Fibroblast of villous mesenchyme (primary cell): ENCODE data around the gene KCNIP1. TPM values are rescaled to one million over a fixed set of nuclear protein-coding genes. Genes with fewer than 3 reads are reported as not detected.

Experiments
- DNase-seq: peaks from one replicate; pipeline ENCODE4 v3.0.0-alpha.2; 2010; ENCODE audit warnings: low read depth
- H3K4me3 ChIP-seq: 2 replicates; pipeline ENCODE4 v1.5.1; 2011; ENCODE audit warnings: low read depth, mild to moderate bottlenecking, low read length
- total RNA-seq: library from RNA; depleted of rRNA; stranded (reverse); fragments of >200 nt; gene quantifications from 2 replicates; pipeline ENCODE4 v1.2.3, GENCODE V29; 2012
- TF ChIP-seq, protein P1 (sequence below): IDR thresholded peaks from 2 replicates; pipeline ENCODE4 v1.5.1; 2012; ENCODE audit warnings: low read depth, mild to moderate bottlenecking, low read length; ENCODE audit not compliant: insufficient read depth

The KCNIP1 gene
- total RNA-seq, 1 donor: not detected

GRCh38 chr5:170678811-170679210 lies 175.0 kb downstream of the KCNIP1 start:
- TF ChIP-seq, protein P1, sequence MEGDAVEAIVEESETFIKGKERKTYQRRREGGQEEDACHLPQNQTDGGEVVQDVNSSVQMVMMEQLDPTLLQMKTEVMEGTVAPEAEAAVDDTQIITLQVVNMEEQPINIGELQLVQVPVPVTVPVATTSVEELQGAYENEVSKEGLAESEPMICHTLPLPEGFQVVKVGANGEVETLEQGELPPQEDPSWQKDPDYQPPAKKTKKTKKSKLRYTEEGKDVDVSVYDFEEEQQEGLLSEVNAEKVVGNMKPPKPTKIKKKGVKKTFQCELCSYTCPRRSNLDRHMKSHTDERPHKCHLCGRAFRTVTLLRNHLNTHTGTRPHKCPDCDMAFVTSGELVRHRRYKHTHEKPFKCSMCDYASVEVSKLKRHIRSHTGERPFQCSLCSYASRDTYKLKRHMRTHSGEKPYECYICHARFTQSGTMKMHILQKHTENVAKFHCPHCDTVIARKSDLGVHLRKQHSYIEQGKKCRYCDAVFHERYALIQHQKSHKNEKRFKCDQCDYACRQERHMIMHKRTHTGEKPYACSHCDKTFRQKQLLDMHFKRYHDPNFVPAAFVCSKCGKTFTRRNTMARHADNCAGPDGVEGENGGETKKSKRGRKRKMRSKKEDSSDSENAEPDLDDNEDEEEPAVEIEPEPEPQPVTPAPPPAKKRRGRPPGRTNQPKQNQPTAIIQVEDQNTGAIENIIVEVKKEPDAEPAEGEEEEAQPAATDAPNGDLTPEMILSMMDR: no peak
- no peak for DNase-seq
- no peak overlapping the region for H3K4me3 ChIP-seq

GRCh38 chr5:170681013-170681433 lies 177.2 kb downstream of the KCNIP1 start:
- no peak overlapping the region for H3K4me3 ChIP-seq
- DNase-seq: peak; percentile 36
- TF ChIP-seq, protein P1: no peak

DNA sequence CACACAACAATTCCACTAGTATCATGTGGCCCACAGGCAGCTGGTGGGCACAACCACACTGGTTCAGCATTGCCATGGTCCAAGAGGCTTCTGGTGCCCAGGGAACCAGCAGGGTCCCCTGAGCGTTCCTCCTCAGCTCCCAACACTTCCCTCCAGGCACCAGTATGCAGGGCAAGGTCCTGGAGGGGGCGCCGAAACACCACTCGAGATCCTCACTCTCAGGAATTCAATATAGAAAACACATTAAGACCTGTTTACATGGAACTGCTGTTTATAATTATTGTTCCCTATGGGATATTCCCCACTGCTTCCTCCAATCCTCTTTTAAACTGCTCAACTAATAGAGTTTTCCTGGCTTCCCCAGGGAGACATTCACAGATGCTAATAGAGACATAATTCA lies 187.8 kb downstream of the KCNIP1 start:
- TF ChIP-seq, protein P1: no peak
- no peak overlapping the region for H3K4me3 ChIP-seq
- no peak for DNase-seq

GRCh38 chr5:170693701-170694100 lies 189.9 kb downstream of the KCNIP1 start:
- DNase-seq: no peak
- TF ChIP-seq, protein P1: no peak
- no peak overlapping the region for H3K4me3 ChIP-seq

DNA sequence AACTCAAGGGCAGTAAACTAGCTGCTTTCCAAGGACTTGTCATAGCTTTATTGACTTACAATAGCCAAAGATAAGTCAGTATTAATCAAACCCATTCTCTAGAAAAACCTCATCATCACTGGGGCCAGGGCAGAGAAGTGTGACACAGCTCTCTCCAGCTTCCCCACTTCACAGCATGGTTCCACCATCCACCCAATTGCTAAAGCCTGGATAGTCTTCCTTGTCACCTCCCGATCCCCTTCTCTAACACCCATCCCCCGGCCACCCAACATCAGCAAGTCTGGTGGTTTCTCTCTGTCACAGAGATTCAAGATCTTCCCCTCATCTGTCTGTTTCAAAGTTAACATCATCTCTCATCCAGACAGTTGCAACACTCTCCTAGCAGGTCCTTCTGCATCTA lies 191.1 kb downstream of the KCNIP1 start:
- no peak overlapping the region for H3K4me3 ChIP-seq
- DNase-seq: no peak
- TF ChIP-seq, protein P1: no peak

DNA sequence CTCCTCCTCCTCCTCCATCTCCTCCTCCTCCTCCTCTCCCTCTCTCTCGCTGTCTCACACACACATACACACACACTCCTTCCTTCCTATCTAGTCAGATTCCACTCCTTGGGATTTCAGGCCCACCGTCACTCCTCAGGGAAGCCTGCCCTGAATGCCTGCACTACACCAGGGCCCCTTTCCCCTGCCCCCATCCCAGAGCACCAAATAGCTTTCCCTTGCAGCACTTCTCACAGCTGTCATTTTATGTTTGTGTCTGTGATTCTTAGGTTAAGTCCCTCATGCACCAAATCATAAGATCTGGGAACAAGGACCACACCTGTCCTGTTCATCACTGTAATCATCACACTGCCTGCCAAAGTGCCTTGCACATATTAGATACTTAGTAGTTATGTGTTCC lies 193.2 kb downstream of the KCNIP1 start:
- DNase-seq: no peak
- H3K4me3 ChIP-seq: no peak overlapping the region
- TF ChIP-seq, protein P1: no peak

DNA sequence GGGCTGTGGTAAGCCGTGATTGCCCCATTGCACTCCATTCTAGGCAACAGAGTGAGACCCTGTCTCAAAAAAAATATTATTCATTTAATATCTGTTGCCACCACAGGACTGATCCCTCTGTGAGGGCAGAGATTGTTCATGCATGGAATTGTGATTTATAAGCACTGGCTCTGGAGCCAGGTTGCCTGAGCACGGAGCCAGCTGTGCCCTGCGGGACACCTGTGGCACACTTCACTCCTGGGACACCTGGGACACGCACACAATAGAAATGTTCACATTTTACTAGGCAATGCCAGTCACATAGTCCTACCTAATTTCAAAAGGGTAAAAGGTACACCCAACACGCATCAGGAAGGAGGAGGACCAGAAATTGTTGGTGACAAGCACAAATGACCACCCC lies 196.7 kb downstream of the KCNIP1 start:
- DNase-seq: no peak
- TF ChIP-seq, protein P1: no peak
- H3K4me3 ChIP-seq: no peak overlapping the region
